Endothelial cell of coronary artery (primary cell): ENCODE data around the gene SPATA7. TPM values are rescaled to one million over a fixed set of nuclear protein-coding genes. Genes with fewer than 3 reads are reported as not detected.

ENCODE experiments used
- total RNA-seq: library from RNA; depleted of rRNA; stranded (reverse); fragments of >200 nt; gene quantifications from 2 replicates; pipeline ENCODE4 v1.2.3, GENCODE V29; 2014

The SPATA7 gene, protein sequence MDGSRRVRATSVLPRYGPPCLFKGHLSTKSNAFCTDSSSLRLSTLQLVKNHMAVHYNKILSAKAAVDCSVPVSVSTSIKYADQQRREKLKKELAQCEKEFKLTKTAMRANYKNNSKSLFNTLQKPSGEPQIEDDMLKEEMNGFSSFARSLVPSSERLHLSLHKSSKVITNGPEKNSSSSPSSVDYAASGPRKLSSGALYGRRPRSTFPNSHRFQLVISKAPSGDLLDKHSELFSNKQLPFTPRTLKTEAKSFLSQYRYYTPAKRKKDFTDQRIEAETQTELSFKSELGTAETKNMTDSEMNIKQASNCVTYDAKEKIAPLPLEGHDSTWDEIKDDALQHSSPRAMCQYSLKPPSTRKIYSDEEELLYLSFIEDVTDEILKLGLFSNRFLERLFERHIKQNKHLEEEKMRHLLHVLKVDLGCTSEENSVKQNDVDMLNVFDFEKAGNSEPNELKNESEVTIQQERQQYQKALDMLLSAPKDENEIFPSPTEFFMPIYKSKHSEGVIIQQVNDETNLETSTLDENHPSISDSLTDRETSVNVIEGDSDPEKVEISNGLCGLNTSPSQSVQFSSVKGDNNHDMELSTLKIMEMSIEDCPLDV
- total RNA-seq = 9.5 and 9.6 TPM in 2 replicates

DNA sequence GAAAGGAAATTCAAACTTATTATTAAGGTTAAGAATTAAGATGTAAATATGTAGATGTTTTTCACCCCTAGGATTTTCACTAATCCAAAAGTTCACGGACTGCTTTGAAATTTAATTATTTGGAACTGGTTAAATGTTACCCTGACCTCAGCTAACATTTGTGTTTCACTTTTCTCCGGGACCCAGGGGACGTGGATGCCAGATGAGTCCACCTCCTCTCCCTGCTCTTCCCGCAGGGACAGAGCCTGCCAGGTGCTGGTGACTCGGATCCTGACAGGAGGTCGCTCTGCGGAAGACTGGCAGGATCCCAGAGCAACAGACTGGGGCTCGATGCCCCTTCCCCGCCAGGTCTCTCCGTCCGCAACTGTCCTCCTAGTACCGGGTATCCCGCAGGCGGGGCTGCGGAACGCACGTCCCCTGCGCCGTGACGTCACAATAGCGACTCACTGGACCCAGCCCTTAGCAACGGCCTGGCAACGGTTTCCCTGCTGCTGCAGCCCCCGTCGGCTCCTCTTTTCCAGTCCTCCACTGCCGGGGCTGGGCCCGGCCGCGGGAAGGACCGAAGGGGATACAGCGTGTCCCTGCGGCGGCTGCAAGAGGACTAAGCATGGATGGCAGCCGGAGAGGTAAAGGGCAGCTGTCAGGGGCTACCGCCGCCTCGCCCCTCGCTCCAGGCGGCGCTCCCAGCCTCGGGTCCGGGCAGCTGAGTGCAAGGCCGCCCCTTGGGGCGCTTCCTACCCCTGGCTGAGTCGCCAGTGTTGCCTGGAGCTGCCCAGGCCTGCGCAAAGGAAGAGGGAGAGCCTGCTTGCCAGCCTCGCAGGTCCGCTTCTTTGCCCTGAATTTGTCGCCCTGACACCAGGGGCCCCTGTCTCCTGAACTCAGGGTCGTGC lies at the start of gene SPATA7:
Gene SPATA7, plus strand, starts transcription at position 446 of the 890 bp plus-strand sequence. Its CDS starts 162 bp downstream, at position 608.

Other genes starting within 250 kb of the SPATA7 start
- not detected in 2 replicates for gene KCNK10, start 62.4 kb upstream of the SPATA7 start, total RNA-seq
- 5.8 and 10.5 TPM in 2 replicates for gene PTPN21, start 169.3 kb downstream of the SPATA7 start, total RNA-seq
- gene ZC3H14, start 177.4 kb downstream of the SPATA7 start, total RNA-seq = 45.6 and 50.5 TPM in 2 replicates